ENCODE results near the gene ADAMTSL3. TPM values are rescaled to one million over a fixed set of nuclear protein-coding genes. Genes with fewer than 3 reads are reported as not detected.

Gene ADAMTSL3
- total RNA-seq, 1 experiment from 2014 or later: 0.07 TPM

DNA sequence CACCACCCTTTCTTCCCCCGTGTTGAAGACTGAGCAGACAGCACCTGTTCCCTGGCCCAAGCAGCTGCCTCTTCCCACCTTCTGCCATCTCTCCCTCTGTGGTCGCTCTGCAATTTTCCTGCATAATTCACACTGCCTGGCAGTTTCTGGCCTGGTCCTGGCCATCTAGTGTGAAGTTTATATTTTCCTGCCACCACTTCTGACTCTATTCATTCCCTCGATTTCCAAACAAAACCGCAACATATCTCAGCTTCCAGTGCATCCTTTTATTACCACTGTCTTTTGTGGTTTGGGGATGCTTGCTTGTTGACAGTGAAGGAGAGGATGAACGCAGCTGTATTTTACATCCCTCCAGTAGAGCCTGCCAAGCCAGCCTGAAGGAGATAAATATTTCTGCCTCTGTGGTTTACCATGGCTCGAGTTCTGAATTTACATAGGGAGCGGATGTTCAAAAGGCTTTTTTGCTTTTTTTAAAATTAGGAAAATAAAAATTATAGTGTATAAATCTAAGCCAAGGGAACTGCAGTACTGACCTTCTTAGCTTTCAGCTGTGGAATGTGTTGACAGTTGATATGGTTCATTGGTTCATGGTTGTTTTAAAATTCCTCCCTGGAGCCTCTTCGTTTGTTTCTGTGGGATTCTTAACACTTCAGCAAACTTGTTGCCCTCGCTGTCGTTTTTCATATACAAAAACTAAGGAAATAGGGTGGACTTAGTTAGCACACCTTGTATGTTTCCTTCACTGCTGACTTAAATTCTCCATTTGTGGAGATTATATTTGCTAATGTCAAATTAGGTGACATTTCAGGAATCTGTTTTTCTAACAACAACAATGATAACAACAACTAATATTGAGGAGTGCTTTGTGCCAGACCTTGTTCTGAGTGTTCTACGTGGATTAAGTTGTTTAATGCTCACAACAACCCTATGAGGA is 250.5 kb downstream of the ADAMTSL3 start:
- intact Hi-C loops (cut with micrococcal nuclease; ENCODE audit: unreplicated experiment): no loop called here
- Mint-ChIP-seq H3K4me1 (ENCODE audit: low read depth, unreplicated experiment) (no peaks in the 10 kb centered on the region), H3K36me3 (ENCODE audit: insufficient read depth, unreplicated experiment) (no peaks in the 10 kb centered on the region), H3K9me3 (ENCODE audit: unreplicated experiment) (no peaks in the 10 kb centered on the region), H3K27ac (ENCODE audit: unreplicated experiment) (no peak overlapping the region), H3K4me3 (ENCODE audit: unreplicated experiment) (no peak overlapping the region), H3K27me3 (ENCODE audit: insufficient read depth, unreplicated experiment) (peaks cover 20% of the 10 kb centered on the region)
- H3K4me1 ChIP-seq: no peaks in the 10 kb centered on the region
- H3K27me3 ChIP-seq (replicated peaks; ENCODE audit: control insufficient read depth, insufficient read depth, low read length): no peaks in the 10 kb centered on the region
- ChIA-PET CTCF (no interaction called here), POLR2A (no interaction called here)
- DNase-seq: no peak
- H3K9me3 ChIP-seq: no peaks in the 10 kb centered on the region
- no peak overlapping the region for H3K4me3 ChIP-seq (ENCODE audit: low read depth, low read length)
- TF ChIP-seq, protein P1, sequence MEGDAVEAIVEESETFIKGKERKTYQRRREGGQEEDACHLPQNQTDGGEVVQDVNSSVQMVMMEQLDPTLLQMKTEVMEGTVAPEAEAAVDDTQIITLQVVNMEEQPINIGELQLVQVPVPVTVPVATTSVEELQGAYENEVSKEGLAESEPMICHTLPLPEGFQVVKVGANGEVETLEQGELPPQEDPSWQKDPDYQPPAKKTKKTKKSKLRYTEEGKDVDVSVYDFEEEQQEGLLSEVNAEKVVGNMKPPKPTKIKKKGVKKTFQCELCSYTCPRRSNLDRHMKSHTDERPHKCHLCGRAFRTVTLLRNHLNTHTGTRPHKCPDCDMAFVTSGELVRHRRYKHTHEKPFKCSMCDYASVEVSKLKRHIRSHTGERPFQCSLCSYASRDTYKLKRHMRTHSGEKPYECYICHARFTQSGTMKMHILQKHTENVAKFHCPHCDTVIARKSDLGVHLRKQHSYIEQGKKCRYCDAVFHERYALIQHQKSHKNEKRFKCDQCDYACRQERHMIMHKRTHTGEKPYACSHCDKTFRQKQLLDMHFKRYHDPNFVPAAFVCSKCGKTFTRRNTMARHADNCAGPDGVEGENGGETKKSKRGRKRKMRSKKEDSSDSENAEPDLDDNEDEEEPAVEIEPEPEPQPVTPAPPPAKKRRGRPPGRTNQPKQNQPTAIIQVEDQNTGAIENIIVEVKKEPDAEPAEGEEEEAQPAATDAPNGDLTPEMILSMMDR (IDR thresholded peaks at IDR 0.05; ENCODE audit: insufficient read depth in 1 of 2, low read depth in 1 of 2, low read length in 1 of 2, severe bottlenecking in 1 of 2, unreplicated experiment in 1 of 2): no peak
- BruUV-seq (replicated peaks): no TSS peak
- H3K36me3 ChIP-seq (ENCODE audit: control insufficient read depth, insufficient read depth, low read length): no peaks in the 10 kb centered on the region

DNA sequence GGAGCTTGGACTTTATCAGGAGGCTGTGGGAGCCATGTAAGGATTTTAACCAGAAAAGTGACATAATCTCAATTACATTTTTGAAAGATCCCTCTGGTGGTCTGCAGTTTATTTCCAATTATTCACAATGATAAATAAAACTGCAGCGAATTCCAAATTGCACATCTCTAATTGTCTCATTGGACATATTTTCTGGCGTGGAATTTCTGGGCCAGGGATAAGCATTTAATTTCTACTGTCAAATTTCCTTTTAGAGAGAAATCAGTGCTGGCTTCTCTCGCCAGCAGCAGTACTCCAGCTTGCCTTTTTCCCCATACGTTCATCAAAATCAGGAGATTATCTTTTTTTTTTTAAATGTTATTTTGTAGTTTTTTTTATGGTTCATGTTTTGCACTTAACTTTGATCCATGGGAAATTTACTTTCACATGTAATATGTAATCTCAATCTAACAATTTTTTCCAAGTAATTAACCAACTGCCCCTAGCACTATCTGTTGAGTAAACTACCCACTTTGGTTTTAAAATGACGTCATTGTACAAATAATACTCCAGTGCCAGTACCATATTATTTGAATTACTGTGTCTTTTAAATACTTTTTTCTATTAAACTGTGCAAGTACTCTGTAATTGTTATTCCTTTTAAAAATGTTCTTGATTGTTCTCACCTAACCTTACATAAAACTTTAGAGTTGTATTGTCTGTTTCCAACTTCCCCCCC is 251.8 kb downstream of the ADAMTSL3 start:
- Histone ChIP-seq H3K9me3 (no peaks in the 10 kb centered on the region), H3K27me3 (replicated peaks; ENCODE audit: control insufficient read depth, insufficient read depth, low read length) (no peaks in the 10 kb centered on the region), H3K4me3 (ENCODE audit: low read depth, low read length) (no peak overlapping the region), H3K36me3 (ENCODE audit: control insufficient read depth, insufficient read depth, low read length) (no peaks in the 10 kb centered on the region), H3K4me1 (no peaks in the 10 kb centered on the region)
- ChIA-PET CTCF (no interaction called here), POLR2A (no interaction called here)
- no peaks in the 10 kb centered on the region for H3K36me3 Mint-ChIP-seq (ENCODE audit: insufficient read depth, unreplicated experiment)
- TF ChIP-seq, protein P1 (IDR thresholded peaks at IDR 0.05; ENCODE audit: insufficient read depth in 1 of 2, low read depth in 1 of 2, low read length in 1 of 2, severe bottlenecking in 1 of 2, unreplicated experiment in 1 of 2): no peak
- no TSS peak for BruUV-seq (replicated peaks)
- DNase-seq: no peak
- H3K4me3 Mint-ChIP-seq (ENCODE audit: unreplicated experiment): no peak overlapping the region
- H3K9me3 Mint-ChIP-seq (ENCODE audit: unreplicated experiment): no peaks in the 10 kb centered on the region
- no peaks in the 10 kb centered on the region for H3K4me1 Mint-ChIP-seq (ENCODE audit: low read depth, unreplicated experiment)
- no peak overlapping the region for H3K27ac Mint-ChIP-seq (ENCODE audit: unreplicated experiment)
- H3K27me3 Mint-ChIP-seq (ENCODE audit: insufficient read depth, unreplicated experiment): peaks cover 16% of the 10 kb centered on the region
- intact Hi-C loops (cut with micrococcal nuclease; ENCODE audit: unreplicated experiment): no loop called here

DNA sequence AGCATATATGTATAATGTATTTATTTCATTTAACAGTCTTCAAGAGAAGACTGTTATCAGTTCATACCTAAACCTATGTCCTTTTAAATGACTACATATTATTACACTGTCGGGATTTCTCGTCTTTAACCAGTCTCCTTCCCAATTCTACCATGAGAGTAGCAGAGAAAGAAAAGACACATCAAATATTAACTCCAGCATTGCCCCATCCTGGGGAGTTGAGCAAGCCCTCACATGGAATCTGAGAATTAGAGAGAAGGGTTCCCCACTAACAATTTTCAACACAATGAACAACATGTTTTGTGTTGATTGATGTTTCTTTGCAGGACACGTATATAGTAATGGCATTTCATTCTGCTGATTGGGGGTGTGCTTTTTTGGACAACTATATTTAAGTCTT is 257.4 kb downstream of the ADAMTSL3 start:
- Histone ChIP-seq H3K4me3 (ENCODE audit: low read depth, low read length) (no peak overlapping the region), H3K9me3 (no peaks in the 10 kb centered on the region), H3K36me3 (ENCODE audit: control insufficient read depth, insufficient read depth, low read length) (no peaks in the 10 kb centered on the region), H3K27me3 (replicated peaks; ENCODE audit: control insufficient read depth, insufficient read depth, low read length) (no peaks in the 10 kb centered on the region; the same call in 1 of the 2 replicates), H3K4me1 (no peaks in the 10 kb centered on the region)
- H3K27me3 Mint-ChIP-seq (ENCODE audit: insufficient read depth, unreplicated experiment): peaks cover 2% of the 10 kb centered on the region
- no peak overlapping the region for H3K27ac Mint-ChIP-seq (ENCODE audit: unreplicated experiment)
- no peak for DNase-seq
- TF ChIP-seq, protein P1 (IDR thresholded peaks at IDR 0.05; ENCODE audit: insufficient read depth in 1 of 2, low read depth in 1 of 2, low read length in 1 of 2, severe bottlenecking in 1 of 2, unreplicated experiment in 1 of 2): no peak
- POLR2A ChIA-PET: no interaction called here
- intact Hi-C loops (cut with micrococcal nuclease; ENCODE audit: unreplicated experiment): no loop called here
- no peaks in the 10 kb centered on the region for H3K9me3 Mint-ChIP-seq (ENCODE audit: unreplicated experiment)
- H3K4me1 Mint-ChIP-seq (ENCODE audit: low read depth, unreplicated experiment): no peaks in the 10 kb centered on the region
- no peak overlapping the region for H3K4me3 Mint-ChIP-seq (ENCODE audit: unreplicated experiment)
- no TSS peak for BruUV-seq (replicated peaks)
- no peaks in the 10 kb centered on the region for H3K36me3 Mint-ChIP-seq (ENCODE audit: insufficient read depth, unreplicated experiment)
- CTCF ChIA-PET: no interaction called here

Data from Caco-2 (cell line).